Adrenal gland (tissue), 5 donors: Measurements from ENCODE around the gene ELMO2.

ENCODE experiments used
- CTCF ChIP-seq, 6 experiments: fragments of 450-650 bp in 4 of 6; fragments of 200-600 bp in 2 of 6; sonication (generic) in 1 of 6; IDR thresholded peaks; 1 replicate in 5 of 6; 2 replicates in 1 of 6; pipeline versions ENCODE4 v1.5.1 to v1.8.0; 2016 to 2021; ENCODE audit warnings: antibody characterized with exemption in 6 of 6, mild to moderate bottlenecking in 2 of 6, moderate library complexity in 1 of 6
- POLR2A ChIP-seq, 2 donors: fragments of 450-650 bp; IDR thresholded peaks; one replicate each; pipeline ENCODE4 v1.6.1; 2017; ENCODE audit warnings: antibody characterized with exemption in 2 of 2, mild to moderate bottlenecking in 2 of 2, moderate library complexity in 1 of 2
- donor health status: DM: no; HTN: no; CAD: no.

- no peak for TF ChIP-seq CTCF (IDR thresholded peaks at IDR 0.05)
- no peak for TF ChIP-seq POLR2A (IDR thresholded peaks at IDR 0.05)
Observed at GRCh38 chr20:46415773-46416172, 9.4 kb upstream of the ELMO2 start.
